ENCODE measurements around the gene CLHC1. TPM values are rescaled to one million over a fixed set of nuclear protein-coding genes. Genes with fewer than 3 reads are reported as not detected.

Gene CLHC1
- total and polyA plus RNA-seq, 2 of the 8 experiments (the other 6 are each of a cell fraction or from before 2014, with no cell fraction given) = 2.6 to 10.8 TPM

- TF ChIP-seq CHD7 (IDR thresholded peaks at IDR 0.05; ENCODE audit: insufficient replicate concordance, low read length) (no peak), JUN (IDR thresholded peaks at IDR 0.05; ENCODE audit: low read depth, low read length) (no peak), NANOG (IDR thresholded peaks at IDR 0.05; ENCODE audit: insufficient read depth, low read depth, low read length, poor library complexity, severe bottlenecking) (no peak), CHD1 (IDR thresholded peaks at IDR 0.05; ENCODE audit: low read depth, low read length) (no peak), SIN3A (conservative IDR thresholded peaks at IDR 0.05 in 1 of 2, IDR thresholded peaks at IDR 0.05 in 1 of 2; ENCODE audit: low read depth in 1 of 2, low read length in 2 of 2) (no peak), CTCF (IDR thresholded peaks at IDR 0.05; ENCODE audit: control extremely low read depth in 1 of 3, insufficient read depth in 1 of 3, low read depth in 1 of 3, low read length in 3 of 3) (no peak), TBP (IDR thresholded peaks at IDR 0.05; ENCODE audit: low read depth, low read length) (no peak), MAX (IDR thresholded peaks at IDR 0.05) (no peak), JUND (IDR thresholded peaks at IDR 0.05; ENCODE audit: low read length) (no peak)
Measured at GRCh38 chr2:55247025-55247424, 14.9 kb upstream of the CLHC1 start (continued).
